T-cell (primary cell): ENCODE data around the gene ELP5. TPM values are rescaled to one million over a fixed set of nuclear protein-coding genes. Genes with fewer than 3 reads are reported as not detected.

Experiments
- ATAC-seq, 4 experiments: fragments of 200-7000 bp in 3 of 4; fragments of 150-1000 bp in 1 of 4; cut with Tn5 transposase; replicated peaks in 1 of 4; 1 replicate in 3 of 4; 2 replicates in 1 of 4; pipeline ENCODE4 v1.10.0; 2021; ENCODE audit warnings: moderate library complexity in 3 of 4, mild to moderate bottlenecking in 2 of 4, moderate number of reproducible peaks in 1 of 4
- CTCF ChIA-PET, 2 donors: fragments of 300-600 bp; sonication (Branson Sonifier 250); formaldehyde crosslinking; loops; one replicate each; lab custom pipeline; 2022; ENCODE audit warnings: antibody characterized with exemption in 2 of 2; lab: Charles Lee
- POLR2A ChIA-PET, 2 donors: fragments of 300-600 bp; sonication (Branson Sonifier 250); formaldehyde crosslinking; loops; one replicate each; lab custom pipeline; 2022; ENCODE audit warnings: antibody characterized with exemption in 2 of 2; lab: Charles Lee
- DNase-seq, 35 experiments: peaks; one replicate each; pipeline versions ENCODE4 v3.0.0 to v3.0.0-alpha.2; 2013 to 2023
- H3K27ac ChIP-seq: one replicate; pipeline ENCODE4 v1.5.1; 2013; ENCODE audit warnings: low read length
- H3K27me3 ChIP-seq, 2 experiments: replicated peaks in 1 of 2; 1 replicate in 1 of 2; 2 replicates in 1 of 2; pipeline versions ENCODE4 v1.6.1 to v1.7.0; 2013; ENCODE audit warnings: low read length in 1 of 2, mixed read lengths in 1 of 2; ENCODE audit not compliant: control insufficient read depth in 2 of 2, insufficient read depth in 2 of 2; ENCODE audit errors: extremely low read depth in 1 of 2
- H3K36me3 ChIP-seq, 2 donors: 1 replicate in 1 of 2; 2 replicates in 1 of 2; pipeline versions ENCODE4 v1.6.1 to v1.7.0; 2013; ENCODE audit warnings: low read length in 1 of 2; ENCODE audit not compliant: control insufficient read depth in 2 of 2, insufficient read depth in 1 of 2; ENCODE audit errors: extremely low read depth in 1 of 2
- H3K4me1 ChIP-seq, 2 experiments: 1 replicate in 1 of 2; 2 replicates in 1 of 2; pipeline versions ENCODE4 v1.6.1 to v1.7.0; 2013; ENCODE audit warnings: low read length in 2 of 2, mixed read lengths in 1 of 2; ENCODE audit not compliant: insufficient read depth in 2 of 2, control insufficient read depth in 1 of 2; ENCODE audit errors: extremely low read depth in 1 of 2
- H3K4me3 ChIP-seq, 2 donors: 1 replicate in 1 of 2; 2 replicates in 1 of 2; pipeline versions ENCODE4 v1.5.1 to v1.7.0; 2013; ENCODE audit warnings: mild to moderate bottlenecking in 2 of 2, low read length in 1 of 2, moderate library complexity in 1 of 2; ENCODE audit not compliant: control insufficient read depth in 1 of 2; ENCODE audit errors: extremely low read depth in 1 of 2
- H3K9me3 ChIP-seq: 2 replicates; pipeline ENCODE4 v1.7.0; 2013
- H3K27ac Mint-ChIP-seq, 2 donors: one replicate each; pipeline ENCODE4 v1.8.0; 2020 to 2021; ENCODE audit warnings: mild to moderate bottlenecking in 2 of 2, mixed read lengths in 2 of 2
- H3K27me3 Mint-ChIP-seq, 2 donors: one replicate each; pipeline ENCODE4 v1.8.0; 2021 to 2022; ENCODE audit warnings: mixed read lengths in 2 of 2
- H3K36me3 Mint-ChIP-seq: one replicate; pipeline ENCODE4 v1.8.0; 2021; ENCODE audit warnings: mixed read lengths
- H3K4me1 Mint-ChIP-seq, 3 donors: one replicate each; pipeline ENCODE4 v1.8.0; 2020 to 2022; ENCODE audit warnings: mixed read lengths in 3 of 3, mild to moderate bottlenecking in 1 of 3
- H3K4me3 Mint-ChIP-seq, 3 donors: one replicate each; pipeline ENCODE4 v1.8.0; 2020 to 2022; ENCODE audit warnings: mild to moderate bottlenecking in 3 of 3, mixed read lengths in 3 of 3, moderate library complexity in 3 of 3
- H3K9me3 Mint-ChIP-seq, 3 donors: one replicate each; pipeline ENCODE4 v1.8.0; 2020 to 2022; ENCODE audit warnings: mixed read lengths in 3 of 3
- WGBS: methylation state at CpG from one replicate; pipeline ENCODE4 v1.1.5; 2013; ENCODE audit warnings: missing lambda C conversion rate; ENCODE audit not compliant: insufficient coverage; 5-methylcytosine and 5-hydroxymethylcytosine counted together
- total RNA-seq, 35 experiments: library from RNA in 6 of 35; stranded (reverse) in 6 of 35; fragments of 120-200 nt in 1 of 35; gene quantifications; one replicate each; pipeline versions ENCODE4 v1.2.1 to v1.2.4 and lab custom pipeline; 2013 to 2026

The ELP5 gene
- total RNA-seq, 5 donors from 2014 or later (not counting 1 experiment from before 2014, with no cell fraction given), result 29.8 to 35.9 (median 33.3) TPM

DNA sequence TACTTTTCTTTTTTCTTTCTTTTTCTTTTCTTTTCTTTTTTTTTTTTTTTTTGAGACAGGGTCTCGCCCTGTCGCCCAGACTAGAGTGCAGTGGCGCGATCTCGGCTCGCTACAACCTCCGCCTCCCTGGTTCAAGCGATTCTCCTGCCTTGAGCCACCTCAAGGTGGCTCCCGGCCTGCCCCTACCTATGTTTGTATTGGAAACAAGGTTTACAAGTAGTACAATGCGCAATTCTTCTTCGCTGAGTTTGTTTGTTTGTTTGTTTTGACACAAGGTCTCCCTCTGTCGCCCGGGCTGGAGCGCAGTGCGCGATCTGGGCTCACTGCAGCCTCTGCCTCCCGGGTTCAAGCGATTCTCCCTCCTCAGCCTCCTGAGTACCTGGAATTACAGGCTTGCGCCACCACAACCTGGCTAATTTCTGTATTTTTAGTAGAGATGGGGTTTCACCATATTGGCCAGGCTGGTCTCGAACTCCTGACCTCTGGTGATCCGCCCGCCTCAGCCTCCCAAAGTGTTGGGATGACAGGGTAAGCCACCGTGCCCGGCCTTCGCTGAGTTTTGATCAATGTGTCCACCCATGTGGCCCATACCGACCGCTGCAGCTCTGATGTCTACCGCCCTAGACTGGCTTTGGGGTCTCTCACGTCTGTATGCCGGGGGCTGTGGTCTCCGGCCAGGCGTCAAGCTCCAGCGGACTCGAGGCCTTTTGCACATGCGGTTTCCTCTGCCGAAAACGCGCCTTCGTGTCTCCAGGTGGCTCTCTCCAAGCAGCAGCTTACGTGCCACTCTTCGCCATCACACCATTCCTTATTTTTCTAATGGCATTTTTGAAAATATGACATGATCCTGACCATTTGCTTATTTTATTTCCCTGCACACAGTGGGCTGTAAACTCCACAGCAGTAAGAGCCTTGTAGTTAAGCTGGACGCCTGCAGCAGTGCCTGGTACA lies 43.5 kb downstream of the ELP5 start:
- H3K4me1 Mint-ChIP-seq, result peaks cover 19 to 25% (median 21%) of the 10 kb centered on the region in 3 donors
- DNase-seq (no peak), ATAC-seq (peak in 1 of 4 experiments; percentile 11)
- H3K27ac Mint-ChIP-seq, result peak overlapping the region in 1 of 2 donors; percentile 61
- Histone ChIP-seq H3K27me3 (peaks cover 6 to 60% of the 10 kb centered on the region in 2 experiments), H3K27ac (no peak overlapping the region), H3K4me3 (peak overlapping the region; percentile 38 to 41), H3K4me1 (peaks cover 0 to 32% of the 10 kb centered on the region in 2 experiments), H3K9me3 (no peaks in the 10 kb centered on the region), H3K36me3 (no peaks in the 10 kb centered on the region)
- peaks cover 0 to 32% of the 10 kb centered on the region in 2 donors for H3K27me3 Mint-ChIP-seq
- H3K4me3 Mint-ChIP-seq, result peak overlapping the region; percentile 69 to 89 (median 70)
- POLR2A ChIA-PET, result no interaction called here
- H3K9me3 Mint-ChIP-seq, result no peaks in the 10 kb centered on the region
- no peaks in the 10 kb centered on the region for H3K36me3 Mint-ChIP-seq
- CTCF ChIA-PET, result interaction anchor here in 1 of 2 donors (1.4 to 2.5 kb wide), 3 partner anchors 15 to 250 kb away, joined by 3 to 9 read pairs (median 4); no protein-coding TSS in a partner anchor
- WGBS, result 75% methylated on average over 23 of the region's 42 CpGs

DNA sequence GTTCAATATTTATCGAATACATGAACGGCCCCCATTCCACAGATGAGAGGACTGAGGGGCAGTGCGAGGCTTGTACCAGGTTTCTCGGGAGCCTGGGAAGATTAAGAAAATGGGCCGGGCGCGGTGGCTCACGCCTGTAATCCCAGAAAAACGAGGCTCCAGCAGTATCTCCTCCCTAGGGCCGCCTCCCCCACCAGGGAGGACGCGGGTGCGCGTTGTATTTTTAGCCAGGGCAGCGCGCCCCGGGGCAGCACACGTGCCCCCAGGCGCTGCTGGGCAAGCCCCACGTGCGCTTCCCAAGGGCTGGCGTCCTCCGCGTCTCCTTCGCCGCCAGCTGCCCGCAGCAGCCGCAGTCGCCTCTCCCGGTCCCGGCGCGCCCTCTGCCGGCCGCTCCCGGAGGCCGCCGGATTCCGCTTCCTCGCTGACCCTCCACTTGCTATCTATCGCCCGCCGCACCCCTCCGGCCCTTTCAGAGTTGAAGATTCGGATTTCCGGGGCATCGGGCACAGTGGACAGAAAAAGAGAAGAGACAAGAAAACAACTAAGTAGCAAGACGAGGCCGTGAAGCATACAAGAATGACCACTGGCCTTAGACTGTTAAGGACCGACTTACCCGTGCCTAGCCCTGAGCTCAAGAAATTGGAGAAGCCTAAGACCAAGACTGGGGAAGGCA lies 44.3 kb downstream of the ELP5 start:
- Mint-ChIP-seq H3K9me3 (no peaks in the 10 kb centered on the region), H3K36me3 (no peaks in the 10 kb centered on the region), H3K4me1 (peaks cover 19 to 25% (median 21%) of the 10 kb centered on the region in 3 donors), H3K27ac (peak overlapping the region in 1 of 2 donors; percentile 28), H3K4me3 (peak overlapping the region in 2 of 3 donors; percentile 51 to 89), H3K27me3 (peaks cover 0 to 27% of the 10 kb centered on the region in 2 donors)
- Histone ChIP-seq H3K9me3 (no peaks in the 10 kb centered on the region), H3K27ac (no peak overlapping the region), H3K4me3 (no peak overlapping the region), H3K27me3 (peaks cover 6 to 54% of the 10 kb centered on the region in 2 experiments), H3K4me1 (peaks cover 0 to 32% of the 10 kb centered on the region in 2 experiments), H3K36me3 (no peaks in the 10 kb centered on the region)
- ChIA-PET CTCF (interaction anchor here (0.6 to 2.5 kb wide), 6 partner anchors 16 to 250 kb away, joined by 3 to 9 read pairs (median 4); no protein-coding TSS in a partner anchor), POLR2A (no interaction called here)
- whole genome bisulfite sequencing, result 8% methylated on average over 51 of the region's 51 CpGs
- peak in 23 of 35 experiments; percentile 24 to 83 (median 46) for DNase-seq
- ATAC-seq, result peak; percentile 24 to 44 (median 38)

DNA sequence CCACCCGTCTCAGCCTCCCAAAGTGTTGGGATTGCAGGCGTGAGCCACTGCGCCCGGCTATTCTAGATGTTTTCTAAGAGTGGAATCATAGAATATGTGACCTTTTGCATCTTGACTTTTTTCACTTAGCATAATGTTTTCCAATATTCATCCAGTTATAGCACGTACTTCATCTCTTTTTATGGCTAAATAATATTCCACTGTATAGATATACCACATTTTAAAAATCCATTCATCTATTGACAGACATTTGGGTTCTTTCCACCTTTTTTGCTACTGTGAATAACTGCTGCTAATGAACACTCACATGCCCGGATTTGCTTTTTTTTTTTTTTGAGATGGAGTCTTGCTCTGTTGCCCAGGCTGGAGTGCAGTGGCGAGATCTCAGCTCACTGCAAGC lies 52.2 kb downstream of the ELP5 start:
- H3K27ac Mint-ChIP-seq, result no peak overlapping the region
- Histone ChIP-seq H3K27ac (no peak overlapping the region), H3K9me3 (no peaks in the 10 kb centered on the region), H3K36me3 (peaks cover 0 to under 1% of the 10 kb centered on the region in 2 donors), H3K4me1 (peaks cover 4 to 21% of the 10 kb centered on the region in 2 experiments), H3K27me3 (peaks cover 0 to 2% of the 10 kb centered on the region in 2 experiments), H3K4me3 (no peak overlapping the region)
- H3K36me3 Mint-ChIP-seq, result peaks cover 6% of the 10 kb centered on the region
- H3K27me3 Mint-ChIP-seq, result no peaks in the 10 kb centered on the region
- H3K9me3 Mint-ChIP-seq, result no peaks in the 10 kb centered on the region
- 100% methylated on average over 1 of the region's 7 CpGs for WGBS
- peaks cover 3 to 11% (median 10%) of the 10 kb centered on the region in 3 donors for H3K4me1 Mint-ChIP-seq
- CTCF ChIA-PET, result interaction anchor here (0.6 to 1.1 kb wide), 5 partner anchors 11 to 297 kb away, joined by 3 to 4 read pairs (median 3); partner anchors contain the start of genes SLC2A4 (in 1 of the 2) and TMEM102 (in 1 of the 2)
- H3K4me3 Mint-ChIP-seq, result no peak overlapping the region
- POLR2A ChIA-PET, result no interaction called here
- ATAC-seq (no peak), DNase-seq (no peak)

DNA sequence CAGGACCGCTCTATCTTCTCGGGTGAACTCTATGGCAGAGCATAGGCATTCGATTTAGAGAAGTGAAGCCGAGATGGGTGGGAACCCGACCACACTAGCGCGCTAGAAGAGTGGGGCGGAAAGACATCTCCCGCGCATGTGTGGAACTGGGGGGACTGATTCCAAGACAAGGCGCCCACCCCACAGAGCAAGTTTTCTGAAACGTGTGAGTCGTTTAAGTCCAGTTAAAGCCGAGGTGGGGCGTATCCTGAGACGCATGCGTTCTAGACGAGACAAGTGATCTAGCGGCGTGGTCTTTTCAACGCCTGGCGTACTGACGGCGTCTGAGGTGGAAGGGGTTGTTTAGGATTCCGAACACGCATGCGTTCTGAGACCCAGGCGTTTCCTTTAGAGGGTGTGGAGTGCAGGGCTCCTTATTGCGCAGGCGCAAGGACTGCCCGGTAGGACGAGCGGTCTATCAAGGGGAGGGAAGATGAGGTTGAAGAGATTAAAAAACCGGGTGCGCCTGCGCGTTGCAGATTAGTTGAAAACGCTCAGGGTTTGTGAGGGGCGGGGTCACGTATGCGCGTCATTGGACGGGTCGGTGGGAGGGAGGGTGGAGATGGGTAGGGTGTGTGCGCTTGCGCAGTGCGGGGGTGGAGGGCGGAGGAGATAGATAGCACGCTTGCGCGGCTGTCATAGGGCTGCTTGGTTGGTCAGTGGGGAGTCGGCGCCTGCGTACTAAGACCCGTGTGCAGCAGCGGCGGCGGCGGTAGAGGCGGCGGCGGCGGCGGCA lies 55.1 kb downstream of the ELP5 start, which contains the start of gene EIF5A:
EIF5A (plus strand) TSS at position 718 of the 775 bp plus-strand sequence. CDS start 2,008 bp downstream, outside the sequence.
- Histone ChIP-seq H3K4me3 (peak within 1 kb of the TSS; percentile 76 to 99), H3K27me3 (peaks cover 0 to 2% of the 10 kb centered on the region in 2 experiments), H3K9me3 (no peaks in the 10 kb centered on the region), H3K27ac (peak within 1 kb of the TSS; percentile 98), H3K36me3 (peaks cover 7 to 29% of the 10 kb centered on the region in 2 donors), H3K4me1 (peaks cover 13 to 48% of the 10 kb centered on the region in 2 experiments)
- WGBS, result under 1% methylated on average over 62 of the region's 64 CpGs
- H3K27ac Mint-ChIP-seq, result peak within 1 kb of the TSS; percentile 98 to 99
- peak; percentile 75 to 83 (median 80) for ATAC-seq
- no peaks in the 10 kb centered on the region for H3K9me3 Mint-ChIP-seq
- POLR2A ChIA-PET, result no interaction called here
- peaks cover 33% of the 10 kb centered on the region for H3K36me3 Mint-ChIP-seq
- peak within 1 kb of the TSS; percentile 80 to 96 (median 93) for H3K4me3 Mint-ChIP-seq
- peak; percentile 99 to 100 (median 100) for DNase-seq
- CTCF ChIA-PET, result no interaction called here
- H3K4me1 Mint-ChIP-seq, result peaks cover 33 to 39% (median 37%) of the 10 kb centered on the region in 3 donors
- H3K27me3 Mint-ChIP-seq, result no peaks in the 10 kb centered on the region

DNA sequence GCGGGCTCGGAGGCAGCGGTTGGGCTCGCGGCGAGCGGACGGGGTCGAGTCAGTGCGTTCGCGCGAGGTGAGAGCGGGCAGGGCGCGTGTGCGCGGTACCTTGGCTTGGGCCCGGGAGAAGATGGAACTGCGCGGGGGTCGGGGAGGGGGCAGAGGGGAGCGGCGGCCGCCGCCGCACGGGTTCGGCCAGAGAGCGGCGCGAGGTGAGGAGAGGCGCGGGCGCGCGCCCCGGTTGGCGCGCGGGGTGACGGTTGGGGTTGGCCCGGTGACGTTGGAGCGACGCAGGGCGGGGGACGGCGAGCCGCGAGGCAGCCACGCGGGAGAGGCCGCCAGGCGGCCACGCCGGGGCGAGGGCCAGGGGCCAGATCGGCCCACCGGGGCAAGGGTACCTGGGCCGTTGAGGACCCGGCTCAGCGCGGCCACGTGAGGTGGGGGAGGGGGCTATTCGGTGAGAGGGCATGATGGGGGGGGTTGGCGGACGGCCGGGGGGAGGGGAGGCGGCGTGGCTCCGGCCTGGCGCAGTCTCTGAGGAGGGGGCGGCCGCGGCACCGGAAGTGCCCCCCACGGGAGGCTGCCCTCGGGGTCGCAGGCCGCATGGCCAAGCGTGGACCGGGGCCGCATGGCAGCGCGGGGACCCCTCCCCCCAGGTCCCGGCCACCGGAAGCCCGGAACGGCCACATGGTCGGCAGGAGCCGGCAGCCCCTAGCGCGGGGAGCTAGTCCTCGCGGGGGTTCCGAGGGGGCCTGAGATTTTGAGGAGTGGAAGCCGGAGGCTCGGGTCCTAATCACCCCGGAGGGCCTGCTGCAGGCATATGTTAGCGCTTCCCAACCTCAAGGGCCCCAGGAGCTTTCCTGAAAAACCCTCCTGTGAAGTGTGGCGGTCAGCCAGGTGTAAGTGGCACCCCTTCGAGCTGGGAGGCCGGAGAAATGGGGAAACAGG lies 55.9 kb downstream of the ELP5 start:
- WGBS, result under 1% methylated on average over 91 of the region's 104 CpGs
- peaks cover 0 to 2% of the 10 kb centered on the region in 2 experiments for H3K27me3 ChIP-seq
- ChIA-PET POLR2A (interaction anchor here in 1 of 2 donors (1.5 kb wide), 1 partner anchor 22 kb away, joined by 7 read pairs; no protein-coding TSS in a partner anchor), CTCF (no interaction called here)
- Mint-ChIP-seq H3K36me3 (peaks cover 41% of the 10 kb centered on the region), H3K27ac (peak overlapping the region; percentile 98 to 99), H3K9me3 (no peaks in the 10 kb centered on the region), H3K27me3 (no peaks in the 10 kb centered on the region), H3K4me3 (peak overlapping the region; percentile 80 to 96 (median 93)), H3K4me1 (peaks cover 41 to 47% (median 44%) of the 10 kb centered on the region in 3 donors)
- H3K36me3 ChIP-seq, result peaks cover 7 to 38% of the 10 kb centered on the region in 2 donors
- H3K27ac ChIP-seq, result peak overlapping the region; percentile 98
- peaks cover 13 to 56% of the 10 kb centered on the region in 2 experiments for H3K4me1 ChIP-seq
- ATAC-seq (peak; percentile 11 to 14 (median 12)), DNase-seq (peak in 31 of 35 experiments; percentile 21 to 77 (median 59))
- peak overlapping the region; percentile 76 to 99 for H3K4me3 ChIP-seq
- H3K9me3 ChIP-seq, result no peaks in the 10 kb centered on the region
